HCT116 (cell line): Measurements from ENCODE around the gene ATOH8. TPM values are rescaled to one million over a fixed set of nuclear protein-coding genes. Genes with fewer than 3 reads are reported as not detected.

Experiments
- ATAC-seq: fragments of 200-7000 bp; cut with Tn5 transposase; 2 replicates; pipeline ENCODE4 v1.9.1; 2020; ENCODE audit warnings: mild to moderate bottlenecking, moderate library complexity
- BruUV-seq: library from RNA; stranded (reverse); fragments of 400-500 nt; replicated peaks from 2 replicates; lab custom pipeline; 2021; lab: Mats Ljungman, UMichigan
- CTCF ChIA-PET: fragments of 300-600 bp; sonication (Branson Sonifier 250); formaldehyde crosslinking; loops from one replicate; lab custom pipeline; 2021; ENCODE audit warnings: antibody characterized with exemption; lab: Charles Lee
- POLR2A ChIA-PET: fragments of 300-600, 350-600 bp; sonication (Branson Sonifier 250); formaldehyde crosslinking; loops from one replicate; lab custom pipeline; 2021; ENCODE audit warnings: antibody characterized with exemption; lab: Charles Lee
- RAD21 ChIA-PET, 2 experiments: fragments of 300-600 bp; sonication (Branson Sonifier 250); formaldehyde crosslinking; loops; one replicate each; lab custom pipeline; 2023; ENCODE audit warnings: low total read pairs in 2 of 2; ENCODE audit not compliant: uncharacterized antibody in 2 of 2, unreplicated experiment in 2 of 2, low non-redundant PET in 1 of 2; lab: Charles Lee
- DNase-seq: peaks from one replicate; pipeline ENCODE4 v3.0.0-alpha.2; 2010; ENCODE audit warnings: low read depth, low spot score
- H2AFZ ChIP-seq: fragments of 200-600 bp; shearing (Covaris generic), sonication (generic); 2 replicates; pipeline ENCODE4 v1.6.1; 2017; ENCODE audit warnings: low read depth, mixed run types, mixed read lengths, antibody characterized with exemption, low read length; ENCODE audit not compliant: poor library complexity, severe bottlenecking
- H3K27ac ChIP-seq: 2 replicates; pipeline ENCODE4 v1.5.1; 2012; ENCODE audit warnings: low read depth, low read length
- H3K27me3 ChIP-seq: fragments of 200-600 bp; sonication (generic); 2 replicates; pipeline ENCODE4 v1.6.1; 2016; ENCODE audit warnings: mixed run types, low read length, mixed read lengths; ENCODE audit not compliant: insufficient read depth
- H3K36me3 ChIP-seq, 2 experiments: fragments of 200-500 bp in 1 of 2; fragments of 200-600 bp in 1 of 2; sonication (Bioruptor generic) in 1 of 2; sonication (generic) in 1 of 2; 2 replicates each; pipeline versions ENCODE4 v1.5.1 to v1.6.1; 2014 to 2016; ENCODE audit warnings: low read length in 2 of 2, inconsistent platforms in 1 of 2, mixed read lengths in 1 of 2, mixed run types in 1 of 2; ENCODE audit not compliant: insufficient read depth in 2 of 2, control insufficient read depth in 1 of 2
- H3K4me1 ChIP-seq, 2 experiments: fragments of 200-600 bp in 1 of 2; sonication (generic) in 1 of 2; 2 replicates each; pipeline versions ENCODE4 v1.5.1 to v1.6.1; 2012 to 2017; ENCODE audit warnings: low read length in 2 of 2, inconsistent platforms in 1 of 2, mild to moderate bottlenecking in 1 of 2, mixed read lengths in 1 of 2, mixed run types in 1 of 2, moderate library complexity in 1 of 2; ENCODE audit not compliant: insufficient read depth in 2 of 2, control insufficient read depth in 1 of 2
- H3K4me2 ChIP-seq: fragments of 200-600 bp; sonication (generic); 2 replicates; pipeline ENCODE4 v1.6.1; 2017; ENCODE audit warnings: mixed run types, low read length, mixed read lengths
- H3K4me3 ChIP-seq, 2 experiments: fragments of 200-600 bp in 1 of 2; sonication (generic) in 1 of 2; replicated peaks in 1 of 2; 2 replicates each; pipeline ENCODE4 v1.5.1; 2011 to 2016; ENCODE audit warnings: low read length in 2 of 2, control low read depth in 1 of 2, low read depth in 1 of 2, mild to moderate bottlenecking in 1 of 2, mixed read lengths in 1 of 2, mixed run types in 1 of 2
- H3K79me2 ChIP-seq: fragments of 200-600 bp; sonication (generic); 2 replicates; pipeline ENCODE4 v1.6.1; 2017; ENCODE audit warnings: mild to moderate bottlenecking, mixed run types, low read length, moderate library complexity, mixed read lengths; ENCODE audit not compliant: insufficient read depth
- H3K9ac ChIP-seq: fragments of 200-600 bp; sonication (generic); 2 replicates; pipeline ENCODE4 v1.6.1; 2016; ENCODE audit warnings: low read length, mixed read lengths
- H3K9me2 ChIP-seq: fragments of 200-600 bp; sonication (generic), shearing (Covaris generic); 2 replicates; pipeline ENCODE4 v1.6.1; 2017; ENCODE audit warnings: mixed run types, mild to moderate bottlenecking, moderate library complexity; ENCODE audit not compliant: insufficient read depth
- H3K9me3 ChIP-seq, 2 experiments: fragments of 200-500 bp in 1 of 2; fragments of 200-600 bp in 1 of 2; sonication (Bioruptor generic) in 1 of 2; sonication (generic) in 1 of 2; 2 replicates each; pipeline ENCODE4 v1.6.1; 2014 to 2017; ENCODE audit warnings: low read length in 2 of 2, mixed read lengths in 2 of 2, inconsistent platforms in 1 of 2, low read depth in 1 of 2, mild to moderate bottlenecking in 1 of 2, mixed run types in 1 of 2, moderate library complexity in 1 of 2; ENCODE audit not compliant: control insufficient read depth in 1 of 2, insufficient read depth in 1 of 2
- H4K20me1 ChIP-seq: fragments of 200-600 bp; sonication (generic), shearing (Covaris generic); 2 replicates; pipeline ENCODE4 v1.6.1; 2017; ENCODE audit warnings: mixed run types, mild to moderate bottlenecking, moderate library complexity; ENCODE audit not compliant: insufficient read depth
- CBX3 ChIP-seq: IDR thresholded peaks from 2 replicates; pipeline ENCODE4 v1.6.1; 2012; ENCODE audit warnings: low read depth
- EGR1 ChIP-seq: IDR thresholded peaks from 2 replicates; pipeline ENCODE4 v1.6.1; 2012; ENCODE audit warnings: low read depth
- ELF1 ChIP-seq: IDR thresholded peaks from 2 replicates; pipeline ENCODE4 v1.6.1; 2012; ENCODE audit warnings: low read depth, borderline replicate concordance
- EZH2phosphoT487 ChIP-seq: fragments of 200-600 bp; IDR thresholded peaks from 2 replicates; pipeline ENCODE4 v1.6.1; 2018; ENCODE audit warnings: antibody characterized with exemption, borderline replicate concordance
- JUND ChIP-seq: IDR thresholded peaks from 2 replicates; pipeline ENCODE4 v1.6.1; 2012
- POLR2A ChIP-seq: IDR thresholded peaks from 2 replicates; pipeline ENCODE4 v1.7.0; 2011; ENCODE audit warnings: borderline replicate concordance; ENCODE audit not compliant: insufficient read depth, insufficient read length; ENCODE audit errors: extremely low read depth
- POLR2AphosphoS5 ChIP-seq: IDR thresholded peaks from 2 replicates; pipeline ENCODE4 v1.6.1; 2011; ENCODE audit warnings: mild to moderate bottlenecking, low read depth, low read length, moderate library complexity
- RAD21 ChIP-seq: IDR thresholded peaks from 2 replicates; pipeline ENCODE4 v1.6.1; 2012; ENCODE audit warnings: low read depth, mild to moderate bottlenecking
- SIN3A ChIP-seq: IDR thresholded peaks from 2 replicates; pipeline ENCODE4 v1.6.1; 2012; ENCODE audit warnings: low read depth
- SP1 ChIP-seq: IDR thresholded peaks from 2 replicates; pipeline ENCODE4 v1.6.1; 2012; ENCODE audit warnings: low read depth
- TCF7L2 ChIP-seq: IDR thresholded peaks from 2 replicates; pipeline ENCODE4 v1.7.0; 2011; ENCODE audit warnings: borderline replicate concordance, inconsistent platforms; ENCODE audit not compliant: insufficient read depth, insufficient read length; ENCODE audit errors: extremely low read depth
- YY1 ChIP-seq: IDR thresholded peaks from 2 replicates; pipeline ENCODE4 v1.6.1; 2011; ENCODE audit warnings: low read length, low read depth, moderate library complexity, mild to moderate bottlenecking; ENCODE audit not compliant: insufficient replicate concordance; ENCODE audit errors: extremely low read depth
- ZFX ChIP-seq: fragments of 450-650 bp; IDR thresholded peaks from 2 replicates; pipeline ENCODE4 v1.6.1; 2017
- intact Hi-C: fragments of 100-400 bp; cut with micrococcal nuclease; formaldehyde crosslinking; loops from 2 replicates; pipeline ENCODE4 v1.10.0; 2022
- total RNA-seq: library from RNA; stranded (reverse); gene quantifications from one replicate; pipeline ENCODE4 v1.2.1, GENCODE V29; 2021; ENCODE audit not compliant: unreplicated experiment
- TF ChIP-seq, protein P1 (sequence below): IDR thresholded peaks from 2 replicates; pipeline ENCODE4 v1.6.1; 2012
- TF ChIP-seq, protein P2 (sequence below), 3 experiments: fragments of 200-600 bp in 1 of 3; sonication (generic) in 1 of 3; IDR thresholded peaks in 2 of 3; conservative IDR thresholded peaks in 1 of 3; 2 replicates each; pipeline ENCODE4 v1.5.1; 2012 to 2017; ENCODE audit warnings: low read depth in 2 of 3, low read length in 2 of 3, antibody characterized with exemption in 1 of 3, borderline replicate concordance in 1 of 3, control low read depth in 1 of 3, mild to moderate bottlenecking in 1 of 3, mixed read lengths in 1 of 3, mixed run types in 1 of 3, moderate library complexity in 1 of 3; ENCODE audit not compliant: insufficient read depth in 1 of 3

The ATOH8 gene
- total RNA-seq, 1 experiment from 2014 or later, result 0.74 TPM

DNA sequence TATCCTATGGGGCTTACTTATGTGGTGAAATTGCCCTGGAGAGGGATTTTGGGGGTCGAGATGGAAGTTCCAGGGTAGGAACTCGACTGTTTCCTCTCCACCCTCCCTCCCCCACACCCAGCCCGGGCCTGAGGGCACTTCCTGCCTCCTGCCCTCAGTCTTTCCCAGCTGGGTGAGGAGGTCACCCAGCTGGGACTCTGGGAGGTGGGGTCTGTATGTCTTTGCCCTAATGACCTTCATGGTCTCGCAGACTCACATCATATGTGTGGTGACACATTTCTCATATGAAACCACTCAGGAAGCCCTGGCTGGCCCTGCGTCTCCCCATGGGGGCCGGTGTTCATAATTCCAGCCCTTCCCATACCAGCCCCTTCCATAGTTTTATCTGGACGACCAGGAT, 12.4 kb downstream of the ATOH8 start:
- Histone ChIP-seq H3K4me3 (no peak overlapping the region), H3K36me3 (no peaks in the 10 kb centered on the region), H3K4me1 (peaks cover 27 to 36% of the 10 kb centered on the region in 2 experiments), H4K20me1 (no peaks in the 10 kb centered on the region), H3K9me3 (no peaks in the 10 kb centered on the region), H3K4me2 (no peak overlapping the region), H3K79me2 (no peaks in the 10 kb centered on the region), H2AFZ (no peak overlapping the region), H3K9ac (no peak overlapping the region), H3K9me2 (no peaks in the 10 kb centered on the region), H3K27me3 (no peaks in the 10 kb centered on the region), H3K27ac (no peak overlapping the region)
- intact Hi-C loops, result no loop called here
- ATAC-seq (no peak), DNase-seq (no peak)
- no TSS peak for BruUV-seq
- no peak for TF ChIP-seq YY1
- no peak for TF ChIP-seq TCF7L2
- TF ChIP-seq JUND, result no peak
- TF ChIP-seq RAD21, result no peak
- no peak for TF ChIP-seq SP1
- TF ChIP-seq, protein P1, sequence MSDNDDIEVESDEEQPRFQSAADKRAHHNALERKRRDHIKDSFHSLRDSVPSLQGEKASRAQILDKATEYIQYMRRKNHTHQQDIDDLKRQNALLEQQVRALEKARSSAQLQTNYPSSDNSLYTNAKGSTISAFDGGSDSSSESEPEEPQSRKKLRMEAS, result no peak
- no peak for TF ChIP-seq CBX3
- ChIA-PET POLR2A (no interaction called here), RAD21 (no interaction called here), CTCF (no interaction called here)

DNA sequence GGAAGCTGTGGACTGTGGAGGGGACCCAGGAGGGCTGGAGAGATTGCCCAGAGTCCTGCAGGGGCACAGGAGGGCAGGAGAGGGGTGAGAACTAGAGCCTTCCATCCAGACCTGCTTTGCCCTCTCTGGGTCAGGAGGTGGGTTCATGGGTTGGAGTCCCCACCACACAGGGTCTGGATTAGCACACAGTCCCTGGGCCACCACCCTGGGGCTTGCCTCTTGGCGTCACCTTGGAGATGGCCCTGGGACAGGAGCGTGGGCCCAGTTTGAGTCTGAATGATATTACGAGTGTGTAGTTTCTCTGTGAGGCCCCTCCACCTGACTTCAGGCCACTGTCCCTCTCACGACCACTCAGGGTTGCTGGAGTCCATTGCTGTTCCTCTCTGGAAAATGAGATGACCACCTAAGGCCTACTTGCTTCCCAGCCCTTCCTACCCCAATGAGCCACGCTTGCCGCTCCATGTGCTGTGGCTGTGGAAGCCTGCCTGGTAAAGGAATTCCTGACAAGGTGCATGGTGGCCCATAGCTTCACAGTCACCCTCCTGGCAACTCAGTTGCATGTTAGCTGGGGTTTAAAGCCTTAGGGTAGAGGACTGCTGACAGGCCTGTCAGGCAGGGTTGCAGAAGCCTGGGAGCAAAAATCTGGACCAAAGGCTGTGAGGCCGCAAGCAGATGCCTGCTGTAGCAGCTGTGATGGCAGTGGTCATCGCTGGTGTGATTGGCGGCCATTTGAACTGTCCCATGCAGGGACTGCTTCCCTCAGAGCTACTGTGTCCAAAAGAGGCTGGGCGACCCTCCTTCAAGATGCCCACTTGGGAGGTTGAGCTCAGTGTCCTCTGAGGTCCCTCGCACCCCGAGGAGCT, 14.2 kb downstream of the ATOH8 start:
- Histone ChIP-seq H3K79me2 (no peaks in the 10 kb centered on the region), H4K20me1 (no peaks in the 10 kb centered on the region), H3K9me2 (no peaks in the 10 kb centered on the region), H3K9ac (no peak overlapping the region), H3K27me3 (no peaks in the 10 kb centered on the region; the same call in 1 of the 2 replicates), H3K4me1 (peaks cover 45 to 50% of the 10 kb centered on the region in 2 experiments), H3K4me3 (no peak overlapping the region), H3K36me3 (no peaks in the 10 kb centered on the region), H2AFZ (no peak overlapping the region)
- no peak for ATAC-seq
- ChIA-PET RAD21 (no interaction called here), CTCF (interaction anchor here (1.6 kb wide), 1 partner anchor 14 kb away, joined by 3 read pairs; the partner anchor contains the start of gene ATOH8)
- TF ChIP-seq CBX3 (no peak), YY1 (no peak), POLR2A (no peak), ELF1 (no peak), RAD21 (no peak), ZFX (no peak), SIN3A (no peak), EZH2phosphoT487 (no peak), POLR2AphosphoS5 (no peak), EGR1 (no peak)
- TF ChIP-seq, protein P2, sequence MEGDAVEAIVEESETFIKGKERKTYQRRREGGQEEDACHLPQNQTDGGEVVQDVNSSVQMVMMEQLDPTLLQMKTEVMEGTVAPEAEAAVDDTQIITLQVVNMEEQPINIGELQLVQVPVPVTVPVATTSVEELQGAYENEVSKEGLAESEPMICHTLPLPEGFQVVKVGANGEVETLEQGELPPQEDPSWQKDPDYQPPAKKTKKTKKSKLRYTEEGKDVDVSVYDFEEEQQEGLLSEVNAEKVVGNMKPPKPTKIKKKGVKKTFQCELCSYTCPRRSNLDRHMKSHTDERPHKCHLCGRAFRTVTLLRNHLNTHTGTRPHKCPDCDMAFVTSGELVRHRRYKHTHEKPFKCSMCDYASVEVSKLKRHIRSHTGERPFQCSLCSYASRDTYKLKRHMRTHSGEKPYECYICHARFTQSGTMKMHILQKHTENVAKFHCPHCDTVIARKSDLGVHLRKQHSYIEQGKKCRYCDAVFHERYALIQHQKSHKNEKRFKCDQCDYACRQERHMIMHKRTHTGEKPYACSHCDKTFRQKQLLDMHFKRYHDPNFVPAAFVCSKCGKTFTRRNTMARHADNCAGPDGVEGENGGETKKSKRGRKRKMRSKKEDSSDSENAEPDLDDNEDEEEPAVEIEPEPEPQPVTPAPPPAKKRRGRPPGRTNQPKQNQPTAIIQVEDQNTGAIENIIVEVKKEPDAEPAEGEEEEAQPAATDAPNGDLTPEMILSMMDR (IDR thresholded peaks at IDR 0.05 in 2 of 3, conservative IDR thresholded peaks at IDR 0.05 in 1 of 3; ENCODE audit: borderline replicate concordance in 1 of 3, insufficient read depth in 1 of 3, low read depth in 2 of 3, low read length in 2 of 3), result no peak
- TF ChIP-seq, all 23 proteins: peak for 0
- H3K4me2 ChIP-seq, result peak overlapping the region; percentile 30; the same call in 1 of the 2 replicates
- intact Hi-C loops, result no loop called here
- no peaks in the 10 kb centered on the region for H3K9me3 ChIP-seq
- DNase-seq, result no peak
- H3K27ac ChIP-seq, result no peak overlapping the region
- no TSS peak for BruUV-seq
- POLR2A ChIA-PET, result no interaction called here
